ENCODE measurements around the gene BHMT. TPM values are rescaled to one million over a fixed set of nuclear protein-coding genes. Genes with fewer than 3 reads are reported as not detected.

Gene BHMT, protein sequence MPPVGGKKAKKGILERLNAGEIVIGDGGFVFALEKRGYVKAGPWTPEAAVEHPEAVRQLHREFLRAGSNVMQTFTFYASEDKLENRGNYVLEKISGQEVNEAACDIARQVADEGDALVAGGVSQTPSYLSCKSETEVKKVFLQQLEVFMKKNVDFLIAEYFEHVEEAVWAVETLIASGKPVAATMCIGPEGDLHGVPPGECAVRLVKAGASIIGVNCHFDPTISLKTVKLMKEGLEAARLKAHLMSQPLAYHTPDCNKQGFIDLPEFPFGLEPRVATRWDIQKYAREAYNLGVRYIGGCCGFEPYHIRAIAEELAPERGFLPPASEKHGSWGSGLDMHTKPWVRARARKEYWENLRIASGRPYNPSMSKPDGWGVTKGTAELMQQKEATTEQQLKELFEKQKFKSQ
- polyA plus RNA-seq (ENCODE audit: insufficient read length in 3 of 3), result 100 to 1,000 TPM; 267 to 445 (median 385) TPM

DNA sequence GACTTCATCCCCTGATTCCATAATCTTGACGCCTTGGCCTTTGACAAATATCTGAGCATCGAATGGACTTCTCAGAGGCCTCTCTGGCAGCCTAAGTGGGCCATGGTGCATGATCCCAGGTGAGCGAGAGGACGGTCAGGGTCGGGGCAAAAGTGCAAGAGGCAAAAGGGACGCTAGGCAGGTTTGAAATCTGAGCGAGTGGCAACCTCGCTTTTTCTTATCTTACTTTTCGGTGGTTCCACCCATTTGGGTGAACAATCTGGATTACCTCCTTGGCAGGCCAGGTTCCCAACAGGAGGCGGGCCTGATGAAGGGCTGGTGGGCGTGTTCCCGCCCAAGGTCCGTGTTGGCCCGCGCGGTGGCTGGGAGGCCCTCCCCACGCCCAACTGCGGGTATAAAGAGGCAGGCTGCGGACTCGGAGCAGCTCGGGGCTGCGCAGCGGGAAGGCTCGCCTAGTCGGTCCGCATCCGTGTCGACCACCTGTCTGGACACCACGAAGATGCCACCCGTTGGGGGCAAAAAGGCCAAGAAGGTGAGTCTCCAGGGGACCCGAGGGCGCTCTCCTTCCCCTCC is at the start of gene BHMT:
BHMT (plus strand) TSS at position 423 of the 573 bp plus-strand sequence; CDS start at position 500, 77 bp downstream.
- DNase-seq (ENCODE audit: low read depth in 3 of 3, low spot score in 2 of 3), result no peak

DNA sequence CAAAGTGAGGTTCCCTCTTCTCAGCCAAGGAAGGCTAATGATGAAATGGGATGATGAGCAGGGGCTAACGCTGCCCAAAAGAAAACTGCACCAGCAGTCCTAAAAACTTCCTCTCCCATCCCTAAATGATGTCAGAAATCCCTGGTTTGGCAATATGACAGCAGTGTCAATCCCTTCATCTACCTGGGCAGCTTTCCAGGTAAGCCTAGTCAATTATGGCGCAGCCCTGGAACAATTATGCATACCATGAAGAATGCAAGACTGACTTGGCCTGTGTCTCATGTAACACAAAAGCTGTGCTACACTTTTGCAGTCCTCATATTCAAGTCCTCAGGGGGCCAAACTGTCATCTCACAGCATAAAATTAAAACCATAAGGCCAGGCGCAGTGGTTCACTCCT is 49.2 kb upstream of the BHMT start:
- DNase-seq (ENCODE audit: low read depth in 3 of 3, low spot score in 2 of 3), result no peak

DNA sequence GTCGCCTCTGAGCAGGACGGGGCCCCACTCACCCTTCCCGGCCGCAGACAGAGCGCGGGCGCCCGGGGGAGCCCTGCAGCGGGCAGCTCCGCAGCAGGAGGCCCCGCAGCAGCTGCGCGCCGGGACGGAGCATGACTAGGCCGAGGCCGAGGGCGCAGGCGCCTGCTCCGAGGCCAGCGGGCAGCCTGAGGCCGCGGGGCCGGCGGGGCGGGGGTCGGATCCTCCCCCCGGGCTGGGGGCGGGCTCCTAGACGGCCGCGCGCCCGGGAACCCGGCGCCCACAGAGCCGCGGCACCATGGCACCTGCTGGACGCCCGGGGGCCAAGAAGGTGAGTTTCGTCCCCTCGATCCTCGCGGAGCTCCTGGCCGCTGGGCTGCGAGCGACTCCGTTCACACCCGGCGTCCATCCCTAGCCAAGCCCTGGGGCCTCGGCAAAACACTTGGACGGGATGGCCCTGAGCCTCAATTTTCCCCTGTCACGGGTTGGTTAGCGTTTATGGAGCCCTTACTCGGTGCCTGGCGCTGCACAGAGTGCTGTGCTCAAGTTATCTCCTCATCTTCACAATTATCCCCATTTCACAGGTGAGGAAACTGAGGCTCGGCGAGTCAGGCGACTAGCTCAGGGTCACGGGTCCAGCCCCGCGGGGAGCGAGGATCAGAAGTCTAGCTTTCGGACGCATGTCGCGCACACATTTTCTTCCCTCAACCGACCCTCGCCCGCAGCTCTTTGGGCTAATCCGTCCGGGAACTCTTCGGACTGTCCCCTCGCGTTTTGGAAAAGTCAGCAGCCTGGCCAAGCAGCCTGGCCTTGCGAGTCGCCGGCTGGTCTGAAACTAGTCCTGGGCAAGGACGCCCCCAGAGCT is 41.9 kb upstream of the BHMT start, which contains the start of the genes BHMT2 and DMGDH:
BHMT2 (plus strand) TSS at position 280 of the 862 bp plus-strand sequence; CDS start at position 296, 16 bp downstream.
DMGDH (minus strand) TSS at position 187 of the 862 bp plus-strand sequence; CDS start at position 133, 54 bp downstream.
- no peak for DNase-seq (ENCODE audit: low read depth in 3 of 3, low spot score in 2 of 3)

DNA sequence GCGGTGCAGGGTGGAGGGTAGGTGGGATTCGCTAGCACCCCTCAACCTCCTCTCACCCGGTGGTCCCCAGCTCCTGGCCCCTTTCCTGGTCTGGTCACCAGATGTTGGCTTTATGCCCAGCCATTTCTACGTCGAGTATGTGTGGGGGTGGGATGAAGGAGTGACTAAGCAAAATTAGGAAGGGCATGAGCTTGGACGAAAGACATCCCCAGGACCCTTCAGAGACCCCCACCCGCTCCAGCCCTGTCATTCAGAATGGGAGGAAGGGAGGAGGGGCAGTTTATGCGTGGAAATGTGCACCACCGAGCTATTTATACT is 41.3 kb upstream of the BHMT start:
- DNase-seq (ENCODE audit: low read depth in 3 of 3, low spot score in 2 of 3), result no peak

DNA sequence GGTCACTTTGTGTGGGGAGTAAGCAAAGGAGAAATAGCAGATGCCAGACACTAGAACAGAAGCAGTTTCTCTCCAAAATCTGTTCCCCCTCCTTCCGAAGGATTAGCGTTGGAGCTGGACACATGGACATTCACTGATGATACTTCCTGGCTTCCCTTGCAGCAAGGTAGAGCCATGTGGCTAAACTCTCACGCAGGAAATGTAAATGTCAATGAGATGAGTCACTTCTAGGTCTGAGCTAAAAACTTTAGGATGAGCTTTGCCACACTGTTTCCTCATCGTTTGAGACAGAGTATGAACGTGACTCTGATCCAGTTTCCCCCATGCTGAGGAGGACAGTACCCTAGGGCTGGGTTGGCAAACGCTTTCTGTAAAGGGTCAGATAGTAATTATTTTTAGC is 37.0 kb upstream of the BHMT start:
- no peak for DNase-seq (ENCODE audit: low read depth in 3 of 3, low spot score in 2 of 3)

DNA sequence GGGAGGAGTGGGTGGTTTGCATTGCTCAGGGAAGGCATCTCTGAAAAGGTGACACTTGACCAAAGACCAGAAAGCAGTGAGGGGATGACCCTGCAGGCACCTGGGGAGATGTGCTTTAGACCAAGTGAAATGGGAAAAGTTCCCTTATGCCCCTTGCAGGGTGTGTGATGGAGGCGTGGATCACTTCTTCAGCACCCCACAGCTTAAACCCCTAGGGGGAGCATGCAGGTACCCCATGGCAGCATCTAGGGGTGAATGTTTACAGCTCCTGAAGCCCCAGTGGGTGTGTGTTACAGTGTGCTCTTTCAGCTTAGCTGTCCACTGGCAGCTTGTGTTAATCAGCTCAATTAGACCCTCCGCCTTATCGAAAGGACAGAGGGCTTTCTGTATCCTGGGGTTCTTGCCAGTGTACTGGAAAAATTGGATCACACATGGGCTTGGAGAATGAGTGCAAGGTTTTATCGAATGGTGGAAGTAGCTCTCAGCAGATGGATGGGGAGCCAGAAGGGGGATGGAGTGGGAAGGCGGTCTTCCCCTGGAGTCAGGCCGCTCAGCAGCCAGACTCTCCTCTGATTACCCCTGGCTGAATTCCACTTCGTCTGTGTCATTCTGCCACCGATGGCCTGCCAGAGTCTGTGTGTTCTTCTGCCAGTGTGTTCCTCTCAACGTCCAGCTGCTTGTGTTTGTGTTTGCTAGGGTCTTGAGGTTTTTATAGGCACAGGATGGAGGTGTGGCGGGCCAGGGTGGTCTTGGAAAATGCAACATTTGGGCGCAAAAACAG is 35.8 kb upstream of the BHMT start:
- DNase-seq (ENCODE audit: low read depth in 3 of 3, low spot score in 2 of 3), result no peak

DNA sequence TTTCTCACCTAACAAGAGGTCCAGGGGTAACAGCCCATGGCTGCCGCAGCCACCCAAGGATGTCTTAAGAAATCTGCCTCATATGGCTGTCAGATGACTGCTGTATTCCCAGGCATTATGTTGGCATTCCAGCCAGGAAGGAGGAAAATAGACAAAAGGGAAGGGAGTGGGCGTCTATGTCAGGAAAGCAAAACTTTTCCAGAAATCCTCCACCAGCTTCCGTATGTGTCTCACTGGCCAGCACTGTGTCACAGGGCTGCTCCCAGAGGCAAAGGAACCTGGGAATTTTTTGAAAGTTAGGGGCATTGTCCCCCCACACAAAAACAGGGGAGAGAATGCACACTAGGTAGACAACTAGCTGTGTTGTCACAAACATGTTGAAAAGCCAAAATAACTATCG is 34.8 kb upstream of the BHMT start:
- DNase-seq (ENCODE audit: low read depth in 3 of 3, low spot score in 2 of 3), result no peak

DNA sequence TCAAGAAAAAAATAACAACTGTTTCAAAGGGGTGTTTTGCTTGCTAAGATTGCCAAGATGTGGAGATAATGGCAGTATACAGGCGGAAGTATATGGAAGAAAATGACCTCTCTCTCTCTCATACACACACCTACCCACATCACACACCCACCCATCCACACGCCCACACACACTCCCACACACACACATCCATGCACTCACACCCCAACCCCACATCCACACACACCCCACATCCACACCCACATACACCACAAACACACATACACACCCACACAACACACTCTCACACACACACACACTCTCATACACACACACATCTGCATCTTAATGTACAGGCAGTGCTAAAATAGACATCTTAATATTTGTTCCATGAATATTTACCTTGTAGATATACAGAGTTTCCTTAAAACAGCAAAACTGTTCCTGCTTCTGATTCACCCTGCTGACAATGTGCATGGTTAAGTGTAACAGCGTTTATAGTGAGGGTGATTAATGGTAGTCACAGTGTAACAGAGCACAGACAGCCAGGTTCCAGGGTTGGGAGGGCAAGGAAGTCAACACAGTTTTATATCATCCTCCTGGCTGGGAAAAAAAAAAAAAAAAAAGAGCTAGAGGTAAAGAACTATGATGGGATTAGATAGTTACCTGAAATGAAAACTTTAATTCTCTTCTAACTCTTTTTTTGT is 33.8 kb upstream of the BHMT start:
- DNase-seq (ENCODE audit: low read depth in 3 of 3, low spot score in 2 of 3), result no peak

DNA sequence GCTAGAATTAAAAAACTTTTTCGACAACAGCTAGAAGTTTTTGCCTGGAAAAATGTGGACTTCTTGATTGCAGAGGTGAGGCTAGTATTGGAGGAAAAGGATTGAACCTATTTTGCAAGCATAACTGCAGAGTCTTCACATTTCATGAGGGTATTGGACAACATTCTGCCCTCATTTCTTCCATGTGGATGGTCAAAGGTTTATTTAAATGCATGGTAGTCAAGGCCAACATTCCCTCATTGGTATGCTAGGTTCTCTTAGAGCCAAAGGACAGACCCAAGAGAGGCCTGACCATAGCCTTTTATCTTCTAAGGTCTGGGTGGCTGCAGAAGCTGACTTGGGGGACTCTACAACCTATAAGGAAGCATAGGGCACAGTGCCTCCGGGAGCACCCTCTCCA is 30.8 kb upstream of the BHMT start:
- no peak for DNase-seq (ENCODE audit: low read depth in 3 of 3, low spot score in 2 of 3)

DNA sequence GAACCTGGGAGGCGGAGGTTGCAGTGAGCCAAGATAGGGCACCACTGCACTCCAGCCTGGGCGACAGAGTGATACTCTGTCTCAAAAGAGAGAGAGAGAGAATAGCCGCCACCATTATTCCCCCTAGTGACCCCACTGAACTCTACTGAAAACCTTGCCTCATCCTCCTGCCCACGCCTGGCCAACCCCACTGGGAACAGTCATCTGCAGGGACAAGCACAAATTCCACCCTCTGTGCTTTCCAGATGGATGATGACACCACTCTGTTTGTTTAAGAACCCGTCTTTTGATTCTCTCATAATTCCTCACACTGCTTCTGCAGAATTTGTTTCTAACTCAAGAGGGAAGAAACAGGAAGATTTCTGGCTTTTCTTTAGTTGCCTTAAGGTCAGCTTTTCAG is 29.8 kb upstream of the BHMT start:
- DNase-seq (ENCODE audit: low read depth in 3 of 3, low spot score in 2 of 3), result no peak

DNA sequence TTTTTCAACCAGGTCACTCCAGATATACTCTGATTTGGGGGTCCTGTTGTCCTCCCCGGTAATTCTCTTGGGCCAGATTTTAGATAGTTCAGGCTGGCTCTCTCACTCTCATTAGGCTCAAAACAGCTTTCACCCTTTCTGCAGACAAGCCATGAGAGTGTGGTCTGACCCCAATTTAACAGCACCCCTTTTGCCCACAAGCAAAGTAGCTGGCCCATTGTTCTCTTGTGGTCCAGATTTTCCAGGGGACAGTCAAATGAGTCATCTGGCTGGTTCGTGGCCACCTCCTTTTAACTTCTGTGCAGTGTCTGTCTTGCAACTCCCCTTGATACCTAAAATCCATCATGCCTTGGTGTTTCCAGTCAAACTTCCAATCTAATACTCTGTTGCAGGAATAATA is 25.5 kb upstream of the BHMT start:
- DNase-seq (ENCODE audit: low read depth in 3 of 3, low spot score in 2 of 3), result no peak

DNA sequence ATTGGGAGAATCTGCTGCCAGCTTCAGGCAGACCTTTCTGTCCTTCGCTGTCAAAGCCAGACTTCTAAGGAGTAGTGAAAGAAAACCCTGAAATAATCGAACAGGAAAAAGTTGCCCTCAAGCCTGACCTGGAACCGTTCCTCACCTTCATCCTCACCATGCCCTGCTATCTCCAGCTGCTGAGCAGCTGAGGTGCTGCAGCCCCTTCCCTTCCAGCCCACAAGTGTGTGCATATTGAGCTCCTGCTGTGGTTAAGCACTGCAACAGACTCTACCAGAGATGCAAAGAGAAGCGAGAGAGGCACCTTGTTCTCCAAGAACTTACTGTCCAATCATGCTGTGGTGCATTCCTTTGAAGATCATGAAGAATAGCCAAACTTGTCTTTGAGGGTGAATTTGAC is 23.1 kb upstream of the BHMT start:
- no peak for DNase-seq (ENCODE audit: low read depth in 3 of 3, low spot score in 2 of 3)

DNA sequence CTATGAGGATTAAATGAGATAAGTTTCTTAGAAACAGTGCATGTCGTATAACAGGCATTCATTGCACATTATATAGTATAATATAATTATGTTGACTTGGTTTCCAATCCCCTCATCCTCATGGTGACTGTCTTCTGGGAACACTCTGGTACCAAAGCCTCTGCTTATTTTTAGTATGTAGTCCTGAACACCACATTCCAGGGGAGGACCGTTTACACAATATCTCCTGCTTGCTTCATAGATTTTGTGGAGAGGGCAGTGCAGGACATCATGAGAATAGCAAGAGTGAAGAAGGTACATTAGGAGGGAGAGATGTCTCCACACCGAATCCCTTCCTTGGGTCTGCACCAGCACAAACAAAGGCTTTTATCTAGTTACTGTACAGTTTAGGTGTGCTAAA is 20.5 kb upstream of the BHMT start:
- DNase-seq (ENCODE audit: low read depth in 3 of 3, low spot score in 2 of 3), result no peak

DNA sequence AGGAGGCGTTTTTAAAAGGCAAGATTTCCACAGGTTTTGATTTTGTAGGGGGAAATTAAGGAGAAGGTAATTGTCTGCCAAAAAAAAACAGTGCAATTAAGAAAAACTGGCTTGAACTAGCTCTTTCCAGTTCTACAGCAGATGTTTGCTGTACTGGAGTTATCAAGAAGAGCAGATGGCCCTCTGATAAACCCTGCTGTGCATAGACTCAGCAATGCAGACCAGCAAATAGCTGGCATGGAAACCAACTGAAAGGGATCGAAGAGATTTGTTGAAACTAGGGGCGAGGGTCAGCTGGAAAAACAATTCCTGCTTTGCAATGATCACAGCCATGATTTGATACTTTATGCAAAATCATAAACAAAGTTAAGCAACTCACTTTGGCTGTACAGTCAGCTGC is 17.8 kb upstream of the BHMT start:
- no peak for DNase-seq (ENCODE audit: low read depth in 3 of 3, low spot score in 2 of 3)

DNA sequence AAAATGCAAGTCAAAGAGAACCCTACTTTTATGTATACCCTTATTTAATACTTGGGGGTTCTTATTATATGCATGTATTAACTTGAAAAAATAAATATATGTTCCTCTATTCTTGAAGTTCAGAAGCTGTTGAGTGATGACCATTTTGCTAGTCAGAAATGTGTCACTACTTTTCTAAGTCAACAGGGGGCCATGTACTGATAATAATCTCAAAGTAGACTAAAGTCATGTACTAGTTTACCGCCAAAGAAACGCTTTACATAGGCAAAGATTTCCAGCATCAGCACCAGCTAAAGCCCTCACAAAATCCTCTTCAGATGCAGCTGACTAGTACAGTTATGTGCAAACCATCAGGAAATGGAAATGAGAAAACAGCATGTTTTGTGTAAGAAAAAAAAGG is 5.7 kb upstream of the BHMT start:
- no peak for DNase-seq (ENCODE audit: low read depth in 3 of 3, low spot score in 2 of 3)

DNA sequence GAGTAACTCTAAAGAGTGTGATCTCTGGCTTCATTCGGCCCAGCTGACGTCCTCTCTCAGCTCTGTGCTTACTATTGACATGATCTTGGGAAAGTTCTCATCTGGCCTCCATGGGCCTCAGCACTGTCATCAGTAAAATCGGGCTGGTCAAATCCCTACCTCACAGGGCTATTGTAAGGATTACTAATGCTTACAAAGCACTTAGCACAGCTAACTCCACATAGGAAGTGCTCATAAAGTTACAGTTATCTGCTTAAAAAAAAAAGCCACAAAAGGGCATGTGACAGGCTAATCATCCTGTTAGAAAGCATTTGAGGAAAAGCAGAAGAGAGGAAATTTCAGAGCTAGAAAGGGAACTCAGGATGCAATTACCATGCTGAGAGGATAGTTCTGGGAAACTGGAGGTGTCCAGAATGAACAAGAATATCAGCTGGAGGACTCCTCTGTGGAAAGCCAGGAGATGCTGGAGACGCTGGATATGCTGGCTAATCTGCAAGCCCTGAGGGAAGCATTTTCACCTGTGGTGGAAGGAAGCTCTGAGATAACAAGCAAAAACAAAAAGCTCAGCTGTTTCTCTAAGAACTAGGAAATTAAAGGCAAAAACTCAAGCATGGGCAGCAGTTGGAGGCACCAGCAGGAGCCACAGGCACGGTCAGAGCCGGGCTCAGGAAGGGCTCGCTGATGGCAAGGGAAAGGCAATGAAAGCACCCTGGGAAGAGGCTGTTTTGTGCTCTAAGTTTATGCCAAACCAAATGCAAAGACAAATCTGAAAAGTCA is 4.4 kb upstream of the BHMT start:
- DNase-seq (ENCODE audit: low read depth in 3 of 3, low spot score in 2 of 3), result no peak

DNA sequence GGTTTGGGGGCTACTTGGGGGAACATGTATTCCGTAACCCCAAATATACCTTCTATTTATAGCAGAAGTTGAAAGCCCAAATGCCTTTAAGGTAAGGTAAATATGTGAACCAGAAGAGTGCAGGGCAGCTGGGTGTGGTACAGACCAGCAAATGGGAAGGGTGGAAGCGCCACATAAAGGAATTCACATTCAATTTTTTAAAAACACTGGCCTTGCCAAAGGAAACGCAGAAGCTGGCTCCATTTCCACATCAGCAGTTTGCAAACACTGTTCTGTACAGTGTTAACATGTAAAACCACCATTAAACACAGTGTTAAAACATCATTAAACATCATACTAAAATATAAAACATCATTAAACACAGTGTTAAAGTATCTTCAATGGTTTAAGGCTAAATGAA is 3.5 kb upstream of the BHMT start:
- no peak for DNase-seq (ENCODE audit: low read depth in 3 of 3, low spot score in 2 of 3)

DNA sequence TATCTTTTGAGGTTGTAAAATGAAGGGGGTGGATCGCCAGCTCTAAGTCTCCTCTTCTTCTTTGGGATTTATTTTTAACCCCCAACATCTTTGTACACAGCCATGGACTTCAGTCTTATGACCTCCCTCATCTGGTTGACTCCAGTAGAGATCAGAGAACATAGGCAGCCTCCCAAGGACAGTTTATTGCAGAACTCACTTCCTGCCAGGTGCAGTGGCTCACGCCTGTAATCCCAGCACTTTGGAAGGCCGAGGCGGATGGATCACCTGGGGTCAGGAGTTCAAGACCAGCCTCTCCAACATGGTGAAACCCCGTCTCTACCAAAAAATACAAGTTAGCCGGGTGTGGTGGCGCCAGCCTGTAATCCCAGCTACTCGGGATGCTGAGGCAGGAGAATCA is 2.8 kb upstream of the BHMT start:
- no peak for DNase-seq (ENCODE audit: low read depth in 3 of 3, low spot score in 2 of 3)

Data from right renal cortex interstitium (tissue), 3 donors.